LNCaP clone FGC (cell line): ENCODE data around the gene DHRS2.

Experiments
- DNase-seq: peaks from one replicate; pipeline ENCODE4 v3.0.0-alpha.2; 2011; ENCODE audit warnings: low read depth
- H3K4me3 ChIP-seq: 2 replicates; pipeline ENCODE4 v1.5.1; 2011; ENCODE audit warnings: mild to moderate bottlenecking, low read depth, low read length, control low read depth
- TF ChIP-seq, protein P1 (sequence below): IDR thresholded peaks from 2 replicates; pipeline ENCODE4 v1.5.1; 2012; ENCODE audit warnings: mild to moderate bottlenecking; ENCODE audit not compliant: control insufficient read depth, insufficient read depth; ENCODE audit errors: extremely low read depth

Gene DHRS2

DNA sequence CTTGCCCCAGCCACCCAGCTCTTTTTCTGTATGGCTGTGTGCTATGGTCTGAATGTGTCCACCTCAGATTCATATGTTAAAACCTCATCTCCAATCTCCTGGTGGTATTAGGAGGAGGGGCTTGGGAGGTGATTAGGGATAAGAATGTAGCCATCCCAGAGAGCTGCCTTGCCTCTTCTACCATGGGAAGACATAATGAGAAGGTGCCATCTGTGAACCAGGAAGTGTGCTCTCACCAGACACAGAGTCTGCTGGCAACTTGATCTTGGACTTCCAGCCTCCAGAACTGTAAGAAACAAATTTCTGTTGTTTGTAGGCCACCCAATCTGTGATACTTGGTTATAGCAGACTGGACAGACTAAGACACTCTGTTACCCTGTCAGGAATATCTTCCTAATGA, 34.7 kb upstream of the DHRS2 start:
- TF ChIP-seq, protein P1, sequence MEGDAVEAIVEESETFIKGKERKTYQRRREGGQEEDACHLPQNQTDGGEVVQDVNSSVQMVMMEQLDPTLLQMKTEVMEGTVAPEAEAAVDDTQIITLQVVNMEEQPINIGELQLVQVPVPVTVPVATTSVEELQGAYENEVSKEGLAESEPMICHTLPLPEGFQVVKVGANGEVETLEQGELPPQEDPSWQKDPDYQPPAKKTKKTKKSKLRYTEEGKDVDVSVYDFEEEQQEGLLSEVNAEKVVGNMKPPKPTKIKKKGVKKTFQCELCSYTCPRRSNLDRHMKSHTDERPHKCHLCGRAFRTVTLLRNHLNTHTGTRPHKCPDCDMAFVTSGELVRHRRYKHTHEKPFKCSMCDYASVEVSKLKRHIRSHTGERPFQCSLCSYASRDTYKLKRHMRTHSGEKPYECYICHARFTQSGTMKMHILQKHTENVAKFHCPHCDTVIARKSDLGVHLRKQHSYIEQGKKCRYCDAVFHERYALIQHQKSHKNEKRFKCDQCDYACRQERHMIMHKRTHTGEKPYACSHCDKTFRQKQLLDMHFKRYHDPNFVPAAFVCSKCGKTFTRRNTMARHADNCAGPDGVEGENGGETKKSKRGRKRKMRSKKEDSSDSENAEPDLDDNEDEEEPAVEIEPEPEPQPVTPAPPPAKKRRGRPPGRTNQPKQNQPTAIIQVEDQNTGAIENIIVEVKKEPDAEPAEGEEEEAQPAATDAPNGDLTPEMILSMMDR = no peak
- H3K4me3 ChIP-seq = no peak overlapping the region
- no peak for DNase-seq

DNA sequence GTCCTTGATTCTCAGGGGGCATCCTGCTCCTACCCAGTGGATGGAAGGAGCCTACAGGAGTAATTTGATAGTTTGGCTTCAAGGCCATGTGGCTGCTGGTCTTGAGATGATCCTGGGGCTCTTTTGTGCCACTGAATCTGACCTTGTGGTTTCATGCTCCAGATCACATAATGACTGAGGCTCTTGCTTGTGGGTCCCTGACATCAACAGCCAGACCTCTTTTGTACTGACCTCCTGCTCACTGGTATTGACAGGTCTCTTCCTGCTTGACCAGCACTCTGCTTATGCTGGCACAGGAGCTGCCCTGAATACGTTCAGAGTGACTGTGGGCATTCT, 34.4 kb upstream of the DHRS2 start:
- DNase-seq = no peak
- H3K4me3 ChIP-seq = no peak overlapping the region
- TF ChIP-seq, protein P1 = no peak

DNA sequence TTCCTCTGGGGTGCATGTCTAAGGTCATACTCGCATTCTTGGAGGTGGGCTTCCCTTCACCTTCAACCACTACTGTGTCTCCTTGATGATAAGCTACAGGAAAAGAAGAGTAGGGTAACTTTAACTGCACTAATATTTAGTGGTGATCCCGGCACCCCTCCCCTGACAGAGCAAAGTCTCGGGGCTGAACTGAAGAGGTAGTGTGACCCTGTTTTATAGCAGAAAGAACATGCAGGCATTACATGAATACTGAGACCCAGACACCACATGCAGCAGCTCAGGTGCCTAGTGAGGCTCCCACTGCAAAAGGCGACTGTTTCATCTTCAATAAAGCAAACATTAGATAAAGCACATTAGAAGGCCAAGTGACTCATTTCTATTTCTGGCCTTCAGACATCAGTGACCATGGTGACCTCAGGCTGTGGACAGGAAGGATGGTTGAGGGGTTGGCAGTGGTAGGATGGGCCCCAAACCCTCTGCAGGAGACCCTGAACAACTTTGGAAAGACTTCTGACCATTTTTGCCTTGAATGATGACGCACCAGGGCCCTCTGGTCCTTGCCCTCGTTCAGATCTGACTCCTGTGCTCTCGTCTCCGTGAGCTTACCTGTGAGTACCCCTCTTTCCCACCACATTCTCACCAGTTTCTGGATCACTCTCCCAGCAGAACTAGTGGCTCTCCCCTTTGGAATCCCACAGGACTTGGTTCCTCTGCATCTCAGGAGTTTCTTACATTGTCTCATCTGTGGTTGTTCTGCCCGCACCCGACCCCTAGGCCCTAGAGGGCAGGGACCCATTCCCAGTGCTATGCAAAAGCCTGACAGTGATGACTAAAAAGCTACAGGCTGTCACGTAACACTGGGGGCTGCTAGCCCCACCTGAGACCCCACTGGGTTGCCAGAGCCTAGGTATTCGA, 33.7 kb upstream of the DHRS2 start:
- TF ChIP-seq, protein P1 = no peak
- H3K4me3 ChIP-seq = no peak overlapping the region
- no peak for DNase-seq

DNA sequence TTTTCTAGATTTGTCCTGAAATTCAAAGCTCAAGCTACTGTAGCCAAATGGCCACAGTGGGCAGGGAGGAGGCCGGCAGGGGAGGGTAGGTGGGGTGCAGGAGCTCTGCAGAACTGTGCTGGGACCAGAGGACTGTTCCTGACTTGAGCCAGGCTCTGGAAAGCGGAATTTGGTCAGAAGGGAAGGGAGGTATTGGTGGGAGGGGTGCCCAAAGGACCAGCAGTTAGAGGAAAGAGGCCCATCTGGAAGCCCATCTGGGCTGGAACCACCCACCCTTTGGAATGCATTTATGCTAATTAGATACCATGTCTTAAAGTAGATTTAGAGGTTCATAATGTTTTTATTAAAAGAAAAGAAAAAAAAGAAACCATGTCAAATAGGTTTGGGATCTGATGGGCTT, 33.1 kb upstream of the DHRS2 start:
- H3K4me3 ChIP-seq = no peak overlapping the region
- TF ChIP-seq, protein P1 = no peak

DNA sequence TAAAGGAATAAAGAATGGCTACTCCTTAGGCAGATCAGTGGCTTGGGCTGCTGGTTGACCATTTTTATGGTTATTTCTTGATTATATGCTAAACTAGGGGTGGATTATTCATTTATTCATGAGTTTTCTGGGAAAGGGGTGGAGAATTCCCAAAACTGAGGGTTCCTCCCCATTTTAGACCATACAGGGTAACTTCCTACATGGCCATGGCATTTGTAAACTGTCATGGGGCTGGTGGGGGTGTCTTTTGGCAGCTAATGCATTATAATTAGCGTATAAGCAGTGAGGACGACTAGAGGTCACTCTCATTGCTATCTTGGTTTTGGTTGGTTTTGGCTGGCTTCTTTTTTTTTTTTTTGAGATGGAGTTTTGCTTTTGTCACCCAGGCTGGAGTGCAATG, 32.0 kb upstream of the DHRS2 start:
- TF ChIP-seq, protein P1 = no peak
- H3K4me3 ChIP-seq = no peak overlapping the region
- no peak for DNase-seq

More for the DNA sequence above, 33.1 kb upstream of the DHRS2 start:
- no peak for DNase-seq

DNA sequence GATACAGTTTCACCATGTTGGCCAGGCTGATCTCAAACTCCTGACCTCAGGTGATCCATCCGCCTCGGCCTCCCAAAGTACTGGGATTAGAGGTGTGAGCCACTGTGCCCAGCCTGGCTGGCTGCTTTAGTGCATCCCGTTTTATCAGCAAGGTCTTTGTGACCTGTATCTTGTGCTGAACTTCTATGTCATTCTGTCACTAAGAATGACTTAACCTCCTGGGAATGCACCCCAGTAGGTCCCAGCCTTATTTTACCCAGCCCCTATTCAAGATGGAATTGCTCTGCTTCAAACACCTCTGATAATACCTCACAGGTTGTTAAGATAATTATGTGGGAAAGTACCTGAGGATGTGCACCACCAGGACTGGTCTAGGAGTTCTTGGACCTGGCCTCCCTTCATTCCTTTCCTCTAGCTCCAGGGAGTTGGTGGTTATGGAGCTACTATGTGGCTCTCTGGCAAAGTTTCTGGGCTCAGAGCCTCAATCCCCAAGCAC, 31.4 kb upstream of the DHRS2 start:
- TF ChIP-seq, protein P1 = no peak
- DNase-seq = no peak
- no peak overlapping the region for H3K4me3 ChIP-seq
